Measurements from ENCODE around the gene ZNF165. TPM values are rescaled to one million over a fixed set of nuclear protein-coding genes. Genes with fewer than 3 reads are reported as not detected.

The ZNF165 gene
- total and polyA plus RNA-seq, 3 donors from 2014 or later, result 9.2 to 23.2 (median 17.9) TPM

- TF ChIP-seq, protein P1, sequence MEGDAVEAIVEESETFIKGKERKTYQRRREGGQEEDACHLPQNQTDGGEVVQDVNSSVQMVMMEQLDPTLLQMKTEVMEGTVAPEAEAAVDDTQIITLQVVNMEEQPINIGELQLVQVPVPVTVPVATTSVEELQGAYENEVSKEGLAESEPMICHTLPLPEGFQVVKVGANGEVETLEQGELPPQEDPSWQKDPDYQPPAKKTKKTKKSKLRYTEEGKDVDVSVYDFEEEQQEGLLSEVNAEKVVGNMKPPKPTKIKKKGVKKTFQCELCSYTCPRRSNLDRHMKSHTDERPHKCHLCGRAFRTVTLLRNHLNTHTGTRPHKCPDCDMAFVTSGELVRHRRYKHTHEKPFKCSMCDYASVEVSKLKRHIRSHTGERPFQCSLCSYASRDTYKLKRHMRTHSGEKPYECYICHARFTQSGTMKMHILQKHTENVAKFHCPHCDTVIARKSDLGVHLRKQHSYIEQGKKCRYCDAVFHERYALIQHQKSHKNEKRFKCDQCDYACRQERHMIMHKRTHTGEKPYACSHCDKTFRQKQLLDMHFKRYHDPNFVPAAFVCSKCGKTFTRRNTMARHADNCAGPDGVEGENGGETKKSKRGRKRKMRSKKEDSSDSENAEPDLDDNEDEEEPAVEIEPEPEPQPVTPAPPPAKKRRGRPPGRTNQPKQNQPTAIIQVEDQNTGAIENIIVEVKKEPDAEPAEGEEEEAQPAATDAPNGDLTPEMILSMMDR (IDR thresholded peaks at IDR 0.05), result no peak
- no peak for TF ChIP-seq POLR2A (IDR thresholded peaks at IDR 0.05)
- Histone ChIP-seq H3K27ac (peak overlapping the region; percentile 69 to 88), H3K36me3 (ENCODE audit: low read depth, missing control alignments) (no peaks in the 10 kb centered on the region), H3K9me3 (no peaks in the 10 kb centered on the region), H3K27me3 (no peaks in the 10 kb centered on the region), H3K4me1 (peaks cover 6% of the 10 kb centered on the region), H3K4me3 (peak overlapping the region; percentile 69 to 72)
- intact Hi-C loops (cut with DNase I; ENCODE audit: low total_unique reads), result no loop called here
- no peak for DNase-seq
- WGBS, 2 donors, result 4 to 7% methylated on average over 5 of the region's 5 CpGs
Observed at GRCh38 chr6:28105245-28105639, 24.9 kb downstream of the ZNF165 start.

DNA sequence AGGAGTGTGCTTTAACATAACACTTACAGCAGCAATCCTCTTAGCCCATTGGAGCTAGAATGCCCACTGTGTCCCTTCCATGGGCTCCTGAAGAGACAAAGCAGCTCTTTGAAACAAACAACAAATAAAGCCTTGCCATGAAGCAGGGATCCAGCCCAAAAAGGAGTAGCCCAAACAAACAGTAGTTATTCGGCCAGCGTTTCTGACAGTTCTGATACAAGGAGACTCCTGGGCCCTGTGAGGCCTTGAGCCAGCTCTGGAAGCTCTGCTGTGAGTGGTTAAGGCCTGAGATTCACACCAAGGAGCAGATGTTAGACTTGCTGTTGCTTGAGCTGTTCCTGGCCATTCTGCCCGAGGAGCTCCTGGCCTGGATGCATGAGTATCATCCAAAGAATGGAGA lies 27.1 kb downstream of the ZNF165 start:
- DNase-seq, result no peak
- Histone ChIP-seq H3K27ac (no peak overlapping the region), H3K4me3 (no peak overlapping the region), H3K36me3 (ENCODE audit: low read depth, missing control alignments) (no peaks in the 10 kb centered on the region), H3K27me3 (no peaks in the 10 kb centered on the region), H3K9me3 (no peaks in the 10 kb centered on the region), H3K4me1 (peaks cover 6% of the 10 kb centered on the region)
- 73 to 75% methylated on average over 3 of the region's 3 CpGs for WGBS, 2 donors
- intact Hi-C loops (cut with DNase I; ENCODE audit: low total_unique reads), result no loop called here
- TF ChIP-seq, protein P1 (IDR thresholded peaks at IDR 0.05), result no peak
- TF ChIP-seq POLR2A (IDR thresholded peaks at IDR 0.05), result no peak

DNA sequence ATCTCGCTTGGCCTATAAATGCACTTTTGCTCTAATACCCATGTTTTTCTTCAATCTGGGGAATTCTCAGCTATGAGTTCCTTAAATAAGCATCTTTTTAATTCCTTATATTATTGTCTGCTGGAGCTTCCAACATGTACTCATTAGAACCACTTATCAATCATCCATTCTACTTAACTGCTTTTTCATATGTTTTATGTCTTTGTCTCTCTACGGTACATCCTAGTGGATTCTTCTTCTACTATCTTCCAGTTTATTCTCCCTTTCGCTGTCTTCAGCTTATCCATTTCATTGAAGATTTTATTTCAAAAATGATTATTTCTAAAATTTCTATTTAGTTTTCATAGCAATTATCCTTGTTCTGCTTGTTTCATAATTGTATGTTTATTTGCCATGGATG lies 31.6 kb downstream of the ZNF165 start:
- TF ChIP-seq POLR2A (IDR thresholded peaks at IDR 0.05), result no peak
- H3K4me1 ChIP-seq, result no peaks in the 10 kb centered on the region
- 94 to 95% methylated on average over 3 of the region's 3 CpGs for WGBS, 2 donors
- DNase-seq, result no peak
- H3K27me3 ChIP-seq, result no peaks in the 10 kb centered on the region
- H3K4me3 ChIP-seq, result no peak overlapping the region
- no peaks in the 10 kb centered on the region for H3K9me3 ChIP-seq
- H3K27ac ChIP-seq, result no peak overlapping the region
- intact Hi-C loops (cut with DNase I; ENCODE audit: low total_unique reads), result no loop called here
- H3K36me3 ChIP-seq (ENCODE audit: low read depth, missing control alignments), result no peaks in the 10 kb centered on the region

- no peaks in the 10 kb centered on the region for H3K36me3 ChIP-seq (ENCODE audit: low read depth, missing control alignments)
- no peak overlapping the region for H3K4me3 ChIP-seq
- H3K27ac ChIP-seq, result no peak overlapping the region
- no peak for DNase-seq
- no peaks in the 10 kb centered on the region for H3K4me1 ChIP-seq
- TF ChIP-seq, protein P1 (IDR thresholded peaks at IDR 0.05), result no peak
- TF ChIP-seq POLR2A (IDR thresholded peaks at IDR 0.05), result no peak
- intact Hi-C loops (cut with DNase I; ENCODE audit: low total_unique reads), result no loop called here
- no peaks in the 10 kb centered on the region for H3K9me3 ChIP-seq
- 84 to 85% methylated on average over 2 of the region's 2 CpGs for WGBS, 2 donors
- H3K27me3 ChIP-seq, result no peaks in the 10 kb centered on the region
Observed at GRCh38 chr6:28115799-28116198, 35.4 kb downstream of the ZNF165 start.

GRCh38 chr6:28117386-28118050 lies 37.1 kb downstream of the ZNF165 start:
- no peaks in the 10 kb centered on the region for H3K4me1 ChIP-seq
- no peak overlapping the region for H3K4me3 ChIP-seq
- intact Hi-C loops (cut with DNase I; ENCODE audit: low total_unique reads), result no loop called here
- H3K9me3 ChIP-seq, result no peaks in the 10 kb centered on the region
- H3K36me3 ChIP-seq (ENCODE audit: low read depth, missing control alignments), result no peaks in the 10 kb centered on the region
- TF ChIP-seq, protein P1 (IDR thresholded peaks at IDR 0.05), result no peak
- no peak for TF ChIP-seq POLR2A (IDR thresholded peaks at IDR 0.05)
- 83 to 89% methylated on average over 2 of the region's 2 CpGs for WGBS, 2 donors
- DNase-seq, result no peak
- no peaks in the 10 kb centered on the region for H3K27me3 ChIP-seq
- no peak overlapping the region for H3K27ac ChIP-seq

Measured in testis (tissue), 3 donors.